Measurements from ENCODE around the gene ERCC6L.
"Not testable (repeated sequence)": the region's sequence is repeated elsewhere in the genome, so short reads cannot be mapped to it uniquely, and the experiment has no call there.

Gene ERCC6L

DNA sequence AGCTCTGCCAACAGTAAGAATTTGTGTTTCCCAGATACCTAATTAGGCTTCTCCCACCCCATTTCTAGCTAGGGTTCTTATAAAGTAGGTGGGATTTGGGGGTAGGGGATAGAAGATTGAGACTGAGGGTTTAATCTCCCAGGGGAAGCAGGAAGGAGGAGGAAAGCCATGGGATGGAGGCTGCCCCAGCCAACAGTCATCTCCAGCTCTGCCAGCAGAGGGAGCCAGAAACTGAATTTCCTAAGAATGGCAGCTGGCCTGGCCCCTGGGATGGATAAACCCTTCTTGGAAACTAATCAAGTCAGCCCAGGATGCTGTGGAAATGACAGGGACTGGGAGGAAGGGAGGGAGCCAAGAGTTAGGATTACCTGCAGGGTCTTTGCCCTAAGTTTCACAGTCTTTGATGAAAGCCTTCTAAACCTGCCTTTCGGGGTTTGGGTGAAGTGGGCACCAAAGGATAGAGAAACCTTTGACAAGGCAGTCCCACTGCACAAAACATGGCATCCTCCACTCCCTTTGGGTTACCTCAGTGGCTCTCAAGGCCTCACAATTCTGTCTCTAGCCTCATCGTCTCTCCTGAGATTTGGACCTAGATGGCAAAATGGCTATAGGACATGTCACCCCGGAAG, 6.7 kb upstream of the ERCC6L start:
- DNase-seq: peak; percentile 66

DNA sequence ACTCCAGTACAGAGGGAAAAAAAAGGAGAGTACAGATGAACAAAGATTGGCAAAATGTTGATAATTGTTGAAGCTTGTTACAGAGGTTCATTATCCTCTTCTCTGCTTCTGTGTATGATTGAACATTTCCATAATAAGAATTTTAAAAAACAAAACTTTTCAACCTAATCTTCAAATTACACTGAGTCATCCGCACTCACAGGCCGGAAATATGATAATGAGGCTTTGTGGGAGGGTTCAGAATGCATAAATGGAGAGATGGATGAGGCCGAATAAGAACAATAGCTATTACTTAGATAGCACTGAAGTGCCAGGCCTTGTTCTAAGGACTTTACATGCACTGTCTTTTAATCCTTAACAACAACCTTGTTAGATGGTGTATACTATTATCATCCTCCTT, 4.6 kb upstream of the ERCC6L start:
- DNase-seq: no peak

DNA sequence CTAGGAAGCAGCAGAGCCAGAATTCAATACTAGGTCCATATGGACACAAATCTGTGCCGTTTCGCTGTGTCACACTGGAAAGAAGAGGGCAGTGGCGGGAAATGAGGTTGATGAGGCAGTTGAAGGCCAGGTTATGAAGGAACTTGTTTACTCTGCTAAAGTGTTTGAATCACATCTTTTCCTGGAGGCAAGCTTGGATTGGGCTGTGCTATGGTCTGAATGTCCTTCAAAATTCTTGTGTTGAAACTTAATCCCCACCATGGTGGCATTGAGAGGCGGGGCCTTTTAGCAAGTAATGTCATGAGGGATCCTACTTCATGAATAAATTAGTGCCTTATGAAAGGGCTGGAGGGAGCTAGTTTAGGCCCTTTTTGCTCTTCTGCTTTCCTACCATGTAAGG, 2.1 kb upstream of the ERCC6L start:
- no peak for DNase-seq

DNA sequence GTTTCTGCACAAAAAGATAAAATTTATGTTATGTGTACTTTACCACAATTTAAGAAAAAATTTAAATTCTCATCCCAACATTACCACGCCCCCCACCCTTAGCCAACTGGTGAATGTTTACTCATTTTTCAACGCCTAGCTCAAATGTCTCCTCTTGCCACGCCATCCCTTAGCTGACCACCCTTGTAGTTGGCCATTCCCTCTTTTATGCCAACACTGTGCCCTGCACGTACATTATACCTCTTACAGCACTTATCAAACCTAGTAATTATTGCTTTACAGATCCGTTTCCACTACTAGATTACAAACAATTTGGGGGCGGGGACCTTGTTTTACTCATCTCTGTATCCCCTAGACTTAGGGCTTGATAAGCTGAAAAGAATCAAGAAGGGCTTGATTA, 644 bp downstream of the ERCC6L start:
- DNase-seq: no peak

DNA sequence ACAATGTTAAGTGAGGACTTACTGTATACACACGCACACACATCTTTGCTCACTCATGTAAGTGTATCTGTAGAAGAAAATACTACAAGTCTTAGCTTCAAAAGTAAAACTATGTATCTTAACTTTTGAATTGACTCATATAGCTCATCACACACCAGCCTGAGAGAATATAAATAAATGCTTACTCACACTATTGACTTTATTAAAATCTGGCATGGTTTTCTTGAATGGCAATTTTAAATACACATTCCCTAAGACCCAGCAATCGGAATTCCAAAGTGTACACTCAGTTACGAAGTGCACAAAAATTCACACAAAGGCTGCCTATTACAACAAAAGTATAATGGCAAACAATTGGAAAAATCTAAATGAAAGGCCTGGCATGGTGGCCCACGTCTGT, 2.0 kb downstream of the ERCC6L start:
- DNase-seq: no peak

DNA sequence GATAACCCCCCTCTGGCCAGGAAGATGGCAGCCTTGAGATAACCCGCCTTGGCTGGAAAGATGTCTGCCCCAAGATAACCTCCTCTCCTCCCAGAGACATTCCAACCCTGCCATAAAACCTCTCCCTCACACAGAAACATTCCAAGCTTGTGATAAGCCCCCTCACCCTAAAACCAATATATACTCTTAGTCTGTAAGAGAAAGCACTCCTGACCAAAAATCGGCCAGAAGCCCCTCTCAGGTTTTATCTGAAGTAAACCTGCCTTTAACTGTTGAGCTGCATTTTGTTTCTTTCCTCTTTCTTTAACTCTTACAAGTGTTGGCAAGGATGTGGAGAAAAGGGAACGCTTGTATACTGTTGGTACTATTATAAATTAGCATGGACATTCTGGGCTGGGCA, 8.5 kb downstream of the ERCC6L start:
- no peak for DNase-seq

DNA sequence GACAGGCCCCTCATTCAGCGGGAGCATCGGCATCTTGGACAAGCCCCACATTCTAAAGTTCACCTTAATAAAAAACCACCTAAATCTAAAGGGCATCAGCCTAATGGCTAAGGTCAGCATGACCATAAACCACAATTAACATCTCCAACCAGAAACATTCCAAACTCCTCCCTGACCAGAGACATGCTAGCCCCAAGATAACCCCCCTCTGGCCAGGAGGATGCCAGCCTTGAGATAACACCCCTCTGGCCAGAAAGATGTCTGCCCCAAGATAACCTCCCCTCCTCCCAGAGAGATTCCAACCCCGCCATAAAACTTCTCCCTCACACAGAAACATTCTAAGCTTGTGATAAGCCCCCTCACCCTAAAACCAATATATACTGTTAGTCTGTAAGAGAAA, 18.5 kb downstream of the ERCC6L start:
- not testable (repeated sequence) for DNase-seq

DNA sequence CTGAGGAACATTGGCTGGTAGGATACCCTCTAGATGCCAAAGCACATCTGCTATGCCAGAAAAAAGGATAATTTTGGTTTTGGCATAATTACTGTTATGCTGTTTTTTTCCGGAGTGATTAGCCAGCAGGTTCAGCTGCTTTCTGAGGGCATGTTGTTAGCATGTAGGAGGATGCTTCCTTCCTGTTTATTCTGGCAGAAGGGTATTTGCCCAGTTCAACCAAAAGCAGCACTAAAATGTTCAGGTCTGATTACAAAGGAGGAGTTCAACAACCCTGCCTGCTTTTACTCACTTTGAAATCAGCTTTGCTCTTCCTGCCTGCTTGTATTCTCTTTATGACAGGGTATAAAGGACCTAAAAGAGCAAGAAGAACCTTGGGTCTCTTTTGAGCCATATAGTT, 21.9 kb downstream of the ERCC6L start:
- DNase-seq: no peak

DNA sequence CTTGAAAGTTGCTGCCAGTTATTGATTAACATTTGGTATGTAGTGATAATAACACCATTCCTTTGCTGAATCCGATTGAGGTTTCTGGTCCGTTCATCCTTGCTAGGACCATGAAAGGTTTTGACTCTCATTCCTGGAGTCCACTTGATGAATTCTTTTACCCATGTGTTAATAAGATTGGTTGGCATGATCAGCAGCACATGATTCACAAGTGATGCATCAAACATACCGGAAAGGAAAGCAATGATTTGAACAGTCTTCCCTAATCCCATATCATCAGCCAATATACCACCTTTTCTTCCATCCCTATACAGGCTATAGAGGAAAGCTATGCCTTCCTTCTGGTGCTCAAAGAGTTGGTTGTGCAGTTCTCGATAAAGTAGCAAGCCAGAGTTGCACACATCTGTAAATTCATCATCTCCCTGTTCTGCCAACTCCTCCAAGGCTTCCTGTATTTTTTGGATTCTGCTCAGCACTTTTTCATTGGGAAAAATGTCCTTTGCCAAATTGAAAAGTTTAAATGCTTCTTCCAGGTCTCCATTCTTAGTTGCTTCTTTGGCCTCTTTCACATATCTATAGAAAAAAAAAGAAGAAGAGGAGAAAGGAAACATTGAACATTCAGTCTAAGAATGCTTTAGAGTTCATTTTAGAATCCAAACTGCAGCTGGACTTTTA, 30.6 kb downstream of the ERCC6L start:
- DNase-seq: no peak

DNA sequence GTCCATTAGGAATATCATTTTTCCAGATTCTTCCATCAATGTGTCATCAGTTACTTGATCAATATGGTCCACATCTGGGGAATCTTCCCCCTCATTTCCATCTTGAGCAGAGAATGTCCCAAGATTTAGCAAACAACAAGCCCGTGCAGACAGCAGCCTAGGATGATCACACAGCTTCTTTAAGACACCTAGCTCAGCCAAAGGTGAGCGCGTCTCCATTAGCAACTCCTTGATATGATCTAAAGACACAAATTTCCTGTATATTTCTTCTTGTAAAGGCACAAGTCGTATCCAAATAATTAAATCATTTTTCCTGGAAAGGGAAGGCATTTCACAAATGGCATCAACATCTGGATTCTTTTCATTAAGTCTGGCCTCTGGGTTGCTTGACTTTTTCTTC, 31.5 kb downstream of the ERCC6L start:
- DNase-seq: no peak

DNA sequence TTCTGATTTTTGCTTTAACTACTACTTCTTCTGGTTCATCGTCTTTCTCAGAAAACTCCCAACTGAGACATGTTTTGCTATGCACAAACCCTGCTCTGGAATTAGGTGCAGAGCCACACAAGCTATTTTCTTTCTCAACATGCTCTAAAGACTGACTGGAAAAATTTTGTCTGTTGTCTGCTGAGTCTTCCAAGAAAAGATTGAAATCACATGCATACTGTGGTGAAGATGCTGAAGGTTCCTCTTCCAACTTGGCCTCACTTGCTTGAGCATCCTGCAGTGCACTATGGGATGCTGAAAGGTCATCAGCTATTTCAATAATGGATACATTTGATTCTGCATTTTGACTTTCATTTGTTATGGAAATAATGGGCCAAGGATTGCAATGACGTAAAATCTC, 33.1 kb downstream of the ERCC6L start:
- no peak for DNase-seq

DNA sequence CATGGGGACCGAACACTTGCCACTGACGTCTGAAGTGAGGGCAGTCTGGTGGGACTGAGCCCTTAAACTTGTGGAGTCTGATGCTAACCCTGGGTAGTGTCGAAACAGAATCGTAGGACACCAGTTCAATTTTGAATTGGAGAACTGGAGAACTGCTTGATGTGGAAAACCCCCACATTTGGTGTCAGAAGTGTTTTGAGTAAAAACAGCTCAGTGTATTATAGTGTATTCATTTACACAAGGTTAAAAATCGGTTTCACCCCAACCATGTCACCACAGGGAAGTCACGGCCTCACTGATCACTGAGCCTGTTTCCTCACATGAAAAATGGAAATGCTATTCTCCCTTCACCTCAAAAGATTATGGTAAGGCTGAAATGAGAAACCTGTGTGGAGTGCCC, 35.4 kb downstream of the ERCC6L start:
- DNase-seq: no peak

DNA sequence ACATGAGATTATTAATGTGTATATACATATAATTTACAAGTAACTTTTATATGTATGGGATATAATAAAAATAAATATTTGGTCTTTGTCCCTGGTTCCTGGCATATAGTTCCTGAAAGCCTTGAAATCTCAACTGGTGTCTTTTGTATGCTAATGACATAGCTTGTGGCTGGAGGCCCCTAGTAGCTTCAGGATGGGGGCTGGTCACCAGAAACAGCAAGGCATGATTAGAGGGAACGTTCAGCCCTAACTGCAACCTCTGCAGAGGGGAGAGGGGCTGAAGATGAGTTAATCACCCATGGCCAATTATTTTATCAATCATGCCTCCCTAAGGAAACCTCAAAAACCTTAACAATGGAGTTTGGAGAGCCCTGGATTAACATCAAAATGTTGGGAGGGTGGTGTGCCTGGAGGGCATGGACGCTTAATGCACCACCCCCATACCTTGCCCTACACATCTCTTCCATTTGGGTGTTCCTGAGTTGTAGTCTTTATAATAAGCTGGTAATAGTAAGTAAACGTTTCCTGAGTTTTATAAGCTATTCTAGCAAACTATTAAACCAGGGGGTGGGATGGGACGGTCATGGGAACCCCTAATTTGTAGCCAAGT, 35.9 kb downstream of the ERCC6L start:
- no peak for DNase-seq

DNA sequence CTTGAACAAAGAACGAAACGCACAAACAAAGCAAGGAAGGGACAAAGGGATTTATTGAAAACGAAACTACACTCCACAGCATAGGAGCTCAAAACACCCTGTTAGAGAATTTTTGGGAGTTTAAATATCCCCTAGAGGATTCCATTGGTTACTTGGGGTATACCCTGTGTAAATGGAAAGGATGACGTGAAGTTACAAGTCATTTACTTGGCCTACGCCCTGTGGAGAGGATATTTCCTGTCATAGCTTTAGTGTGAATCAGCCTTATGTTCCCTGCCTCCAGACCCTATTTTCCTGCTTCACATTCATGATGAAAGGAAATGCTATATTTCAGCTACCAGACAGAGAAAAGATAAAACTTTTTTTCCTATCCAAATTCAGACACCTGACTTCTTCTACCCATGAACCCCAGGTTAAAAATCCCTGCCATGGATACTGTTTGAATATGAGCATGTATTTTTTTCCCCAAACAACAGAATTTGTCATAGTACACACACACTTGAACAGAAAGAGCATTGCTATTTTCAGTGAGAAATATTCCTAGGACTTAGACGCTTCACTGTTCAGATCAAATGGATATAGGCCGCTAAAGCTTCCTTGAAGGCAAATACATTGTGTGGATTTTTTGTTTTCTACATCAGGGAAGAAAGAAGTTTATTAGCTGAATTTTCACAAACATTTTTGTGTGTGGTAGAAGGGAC, 36.8 kb downstream of the ERCC6L start:
- DNase-seq: no peak

DNA sequence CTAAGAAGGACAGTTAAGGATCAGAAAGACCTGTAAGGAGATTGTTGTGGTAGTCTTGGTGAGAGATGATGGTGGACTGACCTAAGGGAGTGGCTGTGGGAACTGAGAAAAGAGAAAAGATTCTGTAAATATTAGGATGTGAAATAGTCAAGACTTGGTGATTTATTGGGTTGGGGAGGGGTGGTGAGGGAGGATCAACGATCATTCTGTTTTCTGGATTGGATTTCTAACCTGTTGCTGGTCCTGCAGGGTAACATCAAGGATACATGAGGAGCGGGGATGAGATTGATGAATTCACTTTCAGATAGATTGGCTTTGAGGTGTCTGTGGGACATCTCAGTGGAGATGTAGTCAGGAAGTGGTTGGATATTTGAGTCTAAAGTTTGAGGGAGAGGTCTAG, 55.9 kb downstream of the ERCC6L start:
- DNase-seq: no peak

DNA sequence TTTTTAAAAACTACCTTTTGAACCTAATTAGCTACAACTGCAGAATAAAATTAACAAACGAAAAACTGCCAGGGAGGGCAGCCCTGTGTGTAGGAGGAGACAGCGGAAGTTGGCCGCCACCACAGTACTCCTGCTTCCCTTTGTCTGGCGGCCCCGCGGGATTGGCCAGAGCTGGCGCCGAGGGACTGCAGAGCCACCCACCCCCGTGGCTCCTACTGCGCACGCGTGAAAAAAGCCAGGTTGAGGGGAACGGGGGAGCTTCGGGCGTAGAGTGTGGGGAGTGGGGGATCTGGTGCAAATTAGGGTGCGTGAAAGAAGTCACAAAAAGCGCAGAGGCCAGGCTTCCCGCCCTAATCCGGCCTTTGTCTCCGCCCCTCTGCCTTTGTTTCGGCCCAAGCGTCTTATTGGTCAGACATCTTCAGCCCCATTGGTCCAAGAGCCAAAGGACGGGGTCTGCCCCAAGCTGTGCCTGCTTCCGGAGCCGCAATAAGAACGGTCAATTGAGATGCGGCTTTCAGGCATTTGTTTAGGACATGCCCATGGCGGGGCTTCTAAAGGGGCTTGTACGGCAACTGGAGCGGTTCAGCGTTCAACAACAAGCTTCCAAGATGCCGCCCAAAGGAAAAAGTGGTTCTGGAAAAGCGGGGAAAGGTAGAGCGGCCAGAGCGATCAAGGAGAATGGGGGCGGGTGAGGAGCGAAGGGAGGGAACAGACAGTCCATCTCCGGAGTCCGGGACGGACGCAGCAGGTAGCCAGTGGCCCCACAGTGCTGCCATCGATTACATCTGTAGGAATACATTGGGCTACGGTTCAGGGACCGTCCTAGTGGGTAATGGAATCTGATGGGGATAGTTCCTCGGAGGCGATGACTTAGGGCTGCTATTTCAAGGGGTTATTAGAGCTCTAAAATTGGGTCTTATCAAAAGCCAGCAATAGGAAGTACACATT, 57.4 kb downstream of the ERCC6L start, which contains the start of gene PIN4:
Gene PIN4 (plus strand): TSS at position 580 of the 948 bp plus-strand sequence. CDS start 29 bp downstream, at position 609.
- peak; percentile 98 for DNase-seq

DNA sequence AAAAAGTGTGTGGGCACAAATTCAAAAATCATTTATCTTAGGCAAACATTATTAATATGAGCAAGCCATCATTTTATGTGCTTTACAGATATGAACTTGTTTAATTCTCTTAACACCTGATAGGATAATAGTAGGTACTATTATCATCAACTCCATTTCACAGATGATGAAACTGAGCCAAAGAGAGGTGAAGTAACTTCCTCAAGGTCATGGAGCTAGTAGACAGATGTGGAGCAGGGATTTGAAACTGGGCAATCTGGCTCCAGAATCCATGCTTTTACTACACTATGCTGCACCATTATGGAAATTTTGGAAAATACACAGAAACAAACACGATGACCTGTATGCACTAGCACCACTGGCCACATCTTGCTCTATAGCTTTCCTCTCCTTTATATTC, 58.3 kb downstream of the ERCC6L start:
- peak; percentile 25 for DNase-seq

DNA sequence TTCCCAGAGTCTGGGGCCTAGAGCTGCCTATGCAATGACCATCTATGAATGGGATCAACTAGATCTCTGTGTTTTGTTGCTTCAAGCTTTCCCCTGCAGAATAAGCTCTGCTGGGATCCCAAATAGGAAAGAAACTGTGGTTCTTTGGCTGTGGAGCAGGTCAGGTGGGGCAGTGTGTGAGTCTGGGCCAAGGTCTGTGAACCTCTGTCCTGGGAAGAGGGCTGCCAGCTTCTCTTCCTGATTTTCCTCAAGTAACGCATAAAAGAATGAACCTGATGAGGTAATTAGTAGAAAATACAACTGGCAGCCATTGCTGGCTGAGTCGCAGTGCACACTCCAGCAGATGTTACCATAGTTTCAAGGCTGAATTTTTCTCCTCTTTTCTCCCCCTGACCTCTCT, 61.8 kb downstream of the ERCC6L start:
- DNase-seq: no peak

DNA sequence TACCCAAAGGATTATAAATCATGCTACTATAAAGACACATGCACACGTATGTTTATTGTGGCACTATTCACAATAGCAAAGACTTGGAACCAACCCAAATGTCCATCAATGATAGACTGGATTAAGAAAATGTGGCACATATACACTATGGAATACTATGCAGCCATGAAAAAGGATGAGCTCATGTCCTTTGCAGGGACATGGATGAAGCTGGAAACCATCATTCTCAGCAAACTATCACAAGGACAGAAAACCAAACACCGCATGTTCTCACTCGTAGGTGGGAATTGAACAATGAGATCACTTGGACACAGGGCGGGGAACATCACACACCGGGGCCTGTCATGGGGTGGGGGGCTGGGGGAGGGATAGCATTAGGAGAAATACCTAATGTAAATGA, 62.5 kb downstream of the ERCC6L start:
- not testable (repeated sequence) for DNase-seq

DNA sequence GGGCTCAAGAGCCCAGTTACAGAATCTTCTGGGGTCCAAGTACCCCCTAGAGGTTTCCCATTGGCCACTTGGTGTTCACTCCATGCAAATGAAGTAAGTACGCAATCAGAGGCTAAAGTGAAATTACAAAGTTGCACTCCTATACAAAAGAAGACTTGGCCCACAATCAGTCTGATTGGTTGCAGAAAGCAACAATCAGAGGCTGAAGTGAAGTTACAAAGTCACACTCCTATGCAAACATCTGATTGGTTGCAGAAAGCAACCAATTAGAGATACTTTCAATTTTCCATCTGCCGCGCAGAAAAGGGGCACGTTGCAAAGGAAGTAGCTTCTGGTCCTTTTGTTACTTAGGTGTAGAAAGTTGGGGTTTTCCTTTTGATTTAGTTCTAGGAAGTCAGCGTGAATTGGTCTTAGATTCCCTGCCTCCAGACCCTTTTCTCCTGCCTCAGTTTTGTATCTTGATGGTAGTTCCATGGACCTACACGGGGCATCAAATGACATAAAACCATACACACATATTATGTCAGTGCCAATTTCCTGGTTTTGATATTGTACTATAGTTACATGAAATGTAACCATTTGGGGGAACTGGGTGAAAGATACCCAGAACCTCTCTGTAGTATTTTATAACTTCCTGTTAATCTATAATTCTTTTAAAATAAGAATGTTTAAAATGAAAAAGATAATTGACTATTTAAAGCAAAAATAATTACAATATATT, 69.7 kb downstream of the ERCC6L start:
- DNase-seq: no peak

DNA sequence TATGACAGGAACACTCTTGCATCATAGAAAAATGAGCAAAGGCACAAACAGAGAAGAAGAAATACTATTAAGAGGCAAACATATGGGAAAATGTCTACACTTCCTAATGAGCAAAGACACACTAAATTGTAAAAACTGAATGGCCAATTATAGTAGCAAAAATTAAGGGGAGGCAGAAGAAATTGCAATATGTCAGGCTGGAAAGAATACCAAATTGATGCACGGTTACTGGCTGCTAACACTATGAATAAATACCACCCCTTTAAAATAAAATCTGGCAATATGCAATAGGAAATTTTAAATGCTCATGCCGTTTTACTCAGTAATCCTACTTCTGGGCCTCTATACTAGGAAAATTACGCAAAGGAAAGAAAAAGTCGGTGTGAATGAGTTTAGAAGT, 73.3 kb downstream of the ERCC6L start:
- DNase-seq: no peak

DNA sequence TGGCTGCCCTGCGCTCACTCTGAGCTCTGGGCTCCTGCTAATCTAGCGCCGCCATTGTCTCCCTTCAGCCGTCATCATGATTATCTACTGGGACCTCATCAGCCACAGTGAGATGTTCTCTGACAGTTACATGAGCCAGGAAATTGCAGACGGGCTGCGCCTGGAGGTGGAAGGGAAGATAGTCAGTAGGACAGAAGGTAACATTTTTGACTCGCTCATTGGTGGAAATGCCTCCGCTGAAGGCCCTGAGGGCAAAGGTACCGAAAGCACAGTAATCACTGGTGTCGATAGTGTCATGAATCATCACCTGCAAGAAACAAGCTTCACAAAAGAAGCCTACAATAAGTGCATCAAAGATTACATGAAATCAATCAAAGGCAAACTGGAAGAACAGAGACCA, 79.1 kb downstream of the ERCC6L start:
- no peak for DNase-seq

All from NCI-H1694 (cell line).